NCI-H2081 (cell line): Measurements from ENCODE around the gene ZBTB11.
"Not testable (repeated sequence)": the region's sequence is repeated elsewhere in the genome, so short reads cannot be mapped to it uniquely, and the experiment has no call there.

Experiments
- DNase-seq, 2 experiments: peaks; one replicate each; lab custom pipeline; 2025; lab: John Stamatoyannopoulos, UW

ZBTB11 gene

DNA sequence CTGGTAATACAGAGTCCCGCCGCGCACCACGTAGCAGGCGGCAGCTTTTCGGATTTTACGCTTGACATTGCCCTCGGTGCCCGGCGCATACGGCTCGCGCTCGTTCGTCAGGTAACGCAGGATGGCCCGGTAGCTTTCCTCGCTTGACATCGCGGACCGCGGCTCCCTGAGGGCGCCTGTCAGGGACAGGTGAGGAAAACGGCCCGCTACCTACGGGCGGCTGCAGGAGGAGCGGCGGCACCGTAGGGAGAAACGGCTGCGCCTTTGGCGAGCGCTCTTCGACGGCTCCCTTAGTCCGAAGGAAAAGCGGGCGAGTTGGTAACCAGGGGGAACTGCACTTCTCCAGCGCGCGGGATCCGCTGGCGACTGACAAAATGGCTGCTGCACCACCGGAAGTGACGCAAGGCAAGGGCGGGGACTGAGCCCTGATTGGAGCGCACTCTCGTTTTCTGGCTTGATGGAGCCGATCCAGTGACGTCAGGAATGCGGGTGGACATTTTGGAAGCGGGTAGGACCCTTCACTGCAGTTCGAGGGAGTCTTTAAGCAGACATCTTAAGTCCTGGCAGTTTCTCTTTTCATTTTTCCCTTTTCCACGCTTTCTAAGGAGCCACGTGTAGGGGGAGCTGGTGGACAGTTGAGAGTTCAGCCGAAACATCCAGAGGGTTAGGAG, at the start of gene ZBTB11:
Gene ZBTB11, minus strand, starts transcription at position 368 of the 671 bp plus-strand sequence. Its CDS starts 218 bp downstream, at position 150.
- DNase-seq: no peak

DNA sequence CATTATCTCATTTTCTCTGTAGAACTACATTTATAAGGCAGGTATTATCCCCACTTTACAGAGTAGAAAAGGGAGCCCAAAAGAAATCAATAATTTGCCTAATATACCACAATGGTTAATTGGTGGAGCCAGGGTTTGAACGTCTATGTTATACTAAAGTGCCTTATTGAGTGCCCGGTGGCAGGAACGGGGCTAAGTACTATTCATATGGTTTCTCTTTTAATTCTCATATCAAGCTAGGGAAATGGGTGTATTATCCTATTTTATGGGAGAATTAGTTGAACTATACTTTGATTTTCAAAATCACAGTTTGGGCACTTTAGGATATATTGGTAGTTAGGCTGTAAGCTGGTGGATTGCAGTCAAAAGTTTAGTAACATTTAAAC, 49.0 kb upstream of the ZBTB11 start:
- no peak for DNase-seq

DNA sequence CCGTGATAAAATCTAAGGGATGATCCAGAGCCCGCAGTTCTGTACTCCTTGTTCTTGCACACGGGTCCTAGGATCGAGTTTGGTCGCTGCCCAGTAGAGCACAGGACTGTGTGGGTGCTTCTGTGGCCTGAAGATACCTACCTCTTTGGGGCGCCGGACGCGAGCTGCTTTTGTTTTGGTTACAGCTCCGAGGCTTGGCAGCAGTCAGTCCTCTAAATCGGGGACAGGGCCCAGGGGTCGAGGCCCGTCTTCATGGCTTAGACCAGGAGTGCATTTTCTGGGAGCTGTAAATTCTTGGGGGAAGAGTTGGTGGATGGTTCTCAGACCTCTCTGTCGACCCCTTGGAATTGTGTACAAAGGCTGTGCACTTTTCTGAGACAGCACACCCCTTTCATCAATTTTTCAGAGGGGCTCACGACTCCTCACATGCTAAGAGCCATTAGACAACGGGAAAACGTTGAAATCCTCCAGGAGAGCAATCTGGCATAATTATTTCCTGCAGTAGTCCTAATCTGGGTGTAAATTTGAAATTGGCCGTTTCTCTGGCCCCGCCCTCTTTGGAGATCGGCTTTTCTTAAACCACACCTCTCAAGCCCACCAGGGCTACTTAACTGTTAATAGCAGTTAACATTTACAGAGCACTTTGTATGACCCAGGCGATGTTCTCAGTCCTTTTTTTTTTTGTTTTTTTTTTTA, 48.4 kb upstream of the ZBTB11 start:
- peak; percentile 42 to 58 for DNase-seq

GRCh38 chr3:101724329-101725193, 47.6 kb upstream of the ZBTB11 start, which contains the start of gene CEP97:
CEP97 (plus strand) TSS chr3:101724614; CDS start chr3:101724677, 63 bp downstream.
- DNase-seq: peak; percentile 96 to 98

DNA sequence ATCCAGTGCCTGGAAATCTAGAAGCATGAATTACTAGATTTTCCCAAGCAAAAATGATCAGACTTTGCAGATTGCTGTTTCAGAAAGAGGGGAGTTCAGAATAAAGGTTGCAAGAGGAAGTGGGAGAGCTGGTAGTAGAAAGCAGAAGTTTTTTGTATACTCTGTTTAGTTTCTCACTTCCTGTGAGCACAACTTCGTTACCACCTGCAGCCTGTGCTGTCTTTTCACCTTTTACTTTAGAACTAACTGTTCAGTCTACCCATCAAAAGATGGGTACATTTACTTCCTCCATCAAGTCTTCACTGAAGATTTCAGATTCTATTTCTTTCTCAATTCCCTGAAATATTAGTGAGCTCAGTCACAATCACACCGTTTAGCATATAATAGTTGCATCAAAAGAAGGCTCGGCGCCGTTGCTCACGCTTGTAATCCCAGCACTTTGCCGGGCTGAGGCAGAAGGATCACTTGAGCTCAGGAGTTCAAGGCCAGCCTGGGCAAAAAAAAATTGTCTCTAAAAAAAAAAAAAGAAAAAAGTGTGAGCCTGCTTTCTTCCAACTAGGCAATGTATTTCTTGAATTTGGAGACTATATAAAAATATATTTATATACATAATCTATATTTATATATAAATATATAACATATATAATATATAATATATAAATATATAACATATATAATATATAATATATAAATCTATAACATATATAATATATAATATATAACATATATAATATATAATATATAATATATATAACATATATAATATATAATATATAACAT, 45.7 kb upstream of the ZBTB11 start:
- no peak for DNase-seq

DNA sequence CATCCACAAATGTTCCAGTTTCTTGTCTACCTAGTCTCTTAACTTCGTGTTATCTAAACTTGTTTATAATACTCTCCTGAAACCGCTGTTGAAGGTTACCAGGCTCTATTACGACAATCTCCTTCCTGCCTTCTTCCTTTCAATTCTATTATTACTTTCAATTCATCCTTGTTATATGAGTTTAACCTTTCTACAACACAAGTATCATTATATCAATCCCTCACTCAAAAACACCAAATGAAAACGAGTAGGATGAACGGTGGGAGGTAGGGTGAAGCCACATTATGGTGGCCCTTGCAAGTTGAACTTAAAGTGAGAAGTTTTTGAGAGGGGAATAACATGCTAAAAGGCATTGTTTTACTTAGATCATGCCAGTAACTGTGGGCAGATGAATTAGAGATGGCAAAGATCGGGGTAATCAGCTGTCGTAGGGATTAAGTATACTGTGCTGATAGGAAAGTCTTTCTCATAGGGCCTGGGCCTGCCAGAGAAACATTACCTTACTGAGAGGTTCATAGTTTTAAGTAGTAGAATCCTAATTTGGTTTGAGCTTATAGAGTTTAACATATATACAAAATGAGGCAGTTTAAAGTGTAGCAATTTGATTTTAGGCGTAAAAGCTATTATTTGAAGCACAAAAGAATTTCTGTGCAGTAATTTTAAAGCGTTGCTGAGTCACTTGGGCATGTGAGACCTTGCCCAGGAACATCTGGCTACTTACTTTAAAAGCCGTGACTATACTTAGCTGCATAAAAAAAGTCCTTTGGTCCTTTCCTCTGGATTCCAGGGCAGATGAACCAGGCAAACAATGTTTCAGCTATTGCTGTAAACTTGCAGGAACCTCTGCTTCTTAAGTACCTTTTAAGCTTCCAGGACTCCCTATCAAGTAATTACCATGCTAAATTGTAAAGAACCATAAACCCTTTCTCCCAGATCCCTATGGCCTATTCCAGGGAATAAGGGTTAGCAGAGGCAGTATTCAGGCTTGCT, 44.2 kb upstream of the ZBTB11 start:
- no peak for DNase-seq

GRCh38 chr3:101719604-101720185, 42.8 kb upstream of the ZBTB11 start:
- no peak for DNase-seq

GRCh38 chr3:101718455-101718854, 41.5 kb upstream of the ZBTB11 start:
- DNase-seq: no peak

DNA sequence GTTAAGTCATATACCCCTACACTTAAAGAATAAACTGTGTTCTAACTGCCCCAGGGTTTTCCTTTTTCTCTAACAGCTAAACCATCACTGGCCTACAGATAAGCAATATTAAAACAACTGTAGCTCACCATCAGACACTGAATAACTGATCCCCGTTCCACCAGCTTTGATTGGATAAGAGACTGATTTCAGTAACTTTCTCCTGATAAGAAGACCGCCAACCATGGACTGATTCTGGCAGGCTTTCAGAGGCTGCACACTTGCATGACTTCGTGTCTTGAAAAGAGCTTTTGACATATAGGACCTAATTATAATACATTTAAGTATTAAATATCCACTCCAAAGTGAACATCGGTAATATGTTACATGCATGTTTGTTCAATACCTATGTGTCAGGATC, 32.2 kb upstream of the ZBTB11 start:
- DNase-seq: no peak

DNA sequence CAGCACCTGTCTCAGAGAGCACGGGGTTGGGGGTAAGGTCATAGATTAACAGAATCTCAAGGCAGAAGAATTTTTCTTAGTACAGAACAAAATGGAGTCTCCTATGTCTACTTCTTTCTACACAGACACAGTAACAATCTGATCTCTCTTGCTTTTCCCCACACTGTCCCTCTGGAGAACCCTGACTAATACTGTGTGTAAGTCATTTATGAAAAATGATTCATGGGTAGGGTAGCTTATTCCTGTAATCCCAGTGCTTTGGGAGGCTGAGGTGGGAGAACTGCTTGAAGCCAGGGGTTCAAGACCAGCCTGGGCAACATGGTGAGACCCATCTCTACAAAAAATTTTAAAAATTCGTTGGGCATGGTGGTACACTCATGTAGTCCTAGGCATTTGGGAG, 27.7 kb upstream of the ZBTB11 start:
- DNase-seq: not testable (repeated sequence)

GRCh38 chr3:101703169-101703568, 26.2 kb upstream of the ZBTB11 start:
- no peak for DNase-seq

GRCh38 chr3:101702726-101703125, 25.8 kb upstream of the ZBTB11 start:
- no peak for DNase-seq

GRCh38 chr3:101701696-101702634, 25.0 kb upstream of the ZBTB11 start:
- DNase-seq: no peak

DNA sequence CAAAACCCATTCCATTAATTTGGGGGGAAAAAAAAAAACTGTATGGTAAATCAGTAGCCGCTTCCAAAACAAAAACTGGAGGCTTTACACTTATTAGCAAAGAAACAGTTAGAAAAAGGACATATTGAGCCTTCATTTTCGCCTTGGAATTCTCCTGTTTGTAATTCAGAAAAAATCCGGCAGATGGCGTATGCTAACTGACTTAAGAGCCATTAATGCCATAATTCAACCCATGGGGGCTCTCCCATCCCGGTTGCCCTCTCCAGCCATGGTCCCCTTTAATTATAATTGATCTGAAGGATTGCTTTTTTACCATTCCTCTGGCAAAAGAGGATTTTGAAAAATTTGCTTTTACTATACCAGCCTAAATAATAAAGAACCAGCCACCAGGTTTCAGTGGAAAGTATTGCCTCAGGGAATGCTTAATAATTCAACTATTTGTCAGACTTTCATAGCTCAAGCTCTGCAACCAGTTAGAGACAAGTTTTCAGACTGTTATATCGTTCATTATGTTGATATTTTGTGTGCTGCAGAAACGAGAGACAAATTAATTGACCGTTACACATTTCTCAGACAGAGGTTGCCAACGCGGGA, 18.9 kb upstream of the ZBTB11 start:
- DNase-seq: no peak

DNA sequence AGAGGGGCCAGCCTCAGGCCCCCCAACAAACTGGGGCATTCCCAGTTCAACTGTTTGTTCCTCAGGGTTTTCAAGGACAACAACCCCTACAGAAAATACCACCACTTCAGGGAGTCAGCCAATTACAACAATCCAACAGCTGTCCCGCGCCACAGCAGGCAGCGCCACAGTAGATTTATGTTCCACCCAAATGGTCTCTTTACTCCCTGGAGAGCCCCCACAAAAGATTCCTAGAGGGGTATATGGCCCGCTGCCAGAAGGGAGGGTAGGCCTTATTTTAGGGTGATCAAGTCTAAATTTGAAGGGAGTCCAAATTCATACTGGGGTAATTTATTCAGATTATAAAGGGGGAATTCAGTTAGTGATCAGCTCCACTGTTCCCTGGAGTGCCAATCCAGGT, 17.9 kb upstream of the ZBTB11 start:
- not testable (repeated sequence) for DNase-seq

- not testable (repeated sequence) for DNase-seq
Observed at GRCh38 chr3:101693540-101693939, 16.6 kb upstream of the ZBTB11 start.

GRCh38 chr3:101691685-101692671, 15.0 kb upstream of the ZBTB11 start:
- not testable (repeated sequence) for DNase-seq
